GM20000 (cell line): Measurements from ENCODE around the gene SRP19.
"Not testable (repeated sequence)": the region's sequence is repeated elsewhere in the genome, so short reads cannot be mapped to it uniquely, and the experiment has no call there.

Experiments used
- DNase-seq: peaks from one replicate; pipeline ENCODE4 v3.0.0; 2012; ENCODE audit warnings: low spot score
- TF ChIP-seq, protein P1 (sequence below): IDR thresholded peaks from 2 replicates; pipeline ENCODE4 v1.5.1; 2012; ENCODE audit warnings: mild to moderate bottlenecking, control low read depth; ENCODE audit errors: extremely low read depth, missing control alignments

SRP19 gene

DNA sequence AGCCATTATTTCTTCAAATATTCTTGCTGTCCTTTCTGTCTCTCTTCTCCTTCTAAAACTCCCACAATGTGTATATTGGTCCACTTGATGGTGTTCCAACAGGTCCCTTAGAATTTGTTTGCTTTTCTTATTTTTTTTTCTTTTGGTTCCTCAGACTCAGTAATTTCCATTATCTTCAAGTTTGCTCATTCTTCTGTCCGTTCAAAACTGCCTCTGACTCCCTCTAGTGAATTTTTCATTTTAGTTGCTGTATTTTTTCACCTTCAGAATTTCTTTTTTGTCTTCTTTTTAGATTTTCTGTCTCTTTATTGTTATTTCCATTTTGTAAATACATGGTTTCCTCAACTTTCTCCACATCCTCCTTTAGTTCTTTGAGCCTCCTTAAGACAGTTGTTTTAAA lies 6.4 kb upstream of the SRP19 start:
- TF ChIP-seq, protein P1, sequence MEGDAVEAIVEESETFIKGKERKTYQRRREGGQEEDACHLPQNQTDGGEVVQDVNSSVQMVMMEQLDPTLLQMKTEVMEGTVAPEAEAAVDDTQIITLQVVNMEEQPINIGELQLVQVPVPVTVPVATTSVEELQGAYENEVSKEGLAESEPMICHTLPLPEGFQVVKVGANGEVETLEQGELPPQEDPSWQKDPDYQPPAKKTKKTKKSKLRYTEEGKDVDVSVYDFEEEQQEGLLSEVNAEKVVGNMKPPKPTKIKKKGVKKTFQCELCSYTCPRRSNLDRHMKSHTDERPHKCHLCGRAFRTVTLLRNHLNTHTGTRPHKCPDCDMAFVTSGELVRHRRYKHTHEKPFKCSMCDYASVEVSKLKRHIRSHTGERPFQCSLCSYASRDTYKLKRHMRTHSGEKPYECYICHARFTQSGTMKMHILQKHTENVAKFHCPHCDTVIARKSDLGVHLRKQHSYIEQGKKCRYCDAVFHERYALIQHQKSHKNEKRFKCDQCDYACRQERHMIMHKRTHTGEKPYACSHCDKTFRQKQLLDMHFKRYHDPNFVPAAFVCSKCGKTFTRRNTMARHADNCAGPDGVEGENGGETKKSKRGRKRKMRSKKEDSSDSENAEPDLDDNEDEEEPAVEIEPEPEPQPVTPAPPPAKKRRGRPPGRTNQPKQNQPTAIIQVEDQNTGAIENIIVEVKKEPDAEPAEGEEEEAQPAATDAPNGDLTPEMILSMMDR = no peak
- DNase-seq = no peak

DNA sequence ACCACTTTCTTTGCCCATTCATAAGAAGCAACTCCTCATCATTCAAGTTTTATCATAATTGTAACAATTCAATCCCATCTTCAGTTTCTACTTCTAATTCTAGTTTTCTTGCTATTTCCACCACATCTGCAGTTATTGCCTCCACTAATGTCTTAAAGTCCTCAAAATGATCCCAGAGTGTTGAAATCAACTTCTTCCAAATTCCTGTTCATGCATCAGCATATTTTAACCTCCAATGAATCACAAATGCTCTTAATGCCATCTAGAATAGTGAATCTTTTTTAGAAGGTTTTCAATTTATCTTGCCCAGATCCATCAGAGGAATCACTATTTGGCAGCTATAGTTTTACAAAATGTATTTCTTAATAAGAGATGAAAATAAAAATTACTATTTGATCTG lies 3.2 kb upstream of the SRP19 start:
- no peak for DNase-seq
- TF ChIP-seq, protein P1 = no peak

DNA sequence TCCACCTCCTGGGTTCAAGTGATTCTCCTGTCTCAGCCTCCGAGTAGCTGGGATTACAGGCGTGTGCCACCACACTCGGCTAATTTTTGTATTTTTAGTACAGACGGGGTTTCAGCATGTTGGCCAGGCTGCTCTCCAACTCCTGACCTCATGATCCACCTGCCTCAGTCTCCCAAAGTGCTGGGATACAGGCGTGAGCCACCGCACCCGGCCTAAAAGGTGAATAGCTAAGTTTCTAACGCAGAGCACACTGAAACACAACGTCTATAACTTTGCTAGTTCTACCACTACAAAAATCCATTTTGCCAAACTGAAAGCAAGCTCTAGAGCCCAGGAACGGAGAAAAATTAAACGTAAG lies 537 bp upstream of the SRP19 start:
- not testable (repeated sequence) for DNase-seq

DNA sequence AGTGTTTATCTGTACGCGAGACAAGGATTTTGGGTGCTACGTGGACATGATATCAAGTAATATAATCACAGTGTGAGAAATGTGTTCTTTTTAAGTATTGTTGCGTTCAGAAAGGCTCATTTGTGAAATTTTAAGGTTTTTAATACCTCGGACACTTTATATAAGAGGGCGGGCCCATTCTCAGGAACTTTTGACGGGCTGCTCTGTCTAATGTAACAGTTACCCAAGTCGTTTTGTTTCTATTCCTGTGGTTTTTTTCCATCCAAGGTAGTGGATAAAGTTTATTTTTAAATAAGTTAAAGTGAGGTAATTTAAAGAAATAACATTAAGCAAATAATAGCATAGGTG lies 525 bp downstream of the SRP19 start:
- TF ChIP-seq, protein P1 = no peak
- no peak for DNase-seq

DNA sequence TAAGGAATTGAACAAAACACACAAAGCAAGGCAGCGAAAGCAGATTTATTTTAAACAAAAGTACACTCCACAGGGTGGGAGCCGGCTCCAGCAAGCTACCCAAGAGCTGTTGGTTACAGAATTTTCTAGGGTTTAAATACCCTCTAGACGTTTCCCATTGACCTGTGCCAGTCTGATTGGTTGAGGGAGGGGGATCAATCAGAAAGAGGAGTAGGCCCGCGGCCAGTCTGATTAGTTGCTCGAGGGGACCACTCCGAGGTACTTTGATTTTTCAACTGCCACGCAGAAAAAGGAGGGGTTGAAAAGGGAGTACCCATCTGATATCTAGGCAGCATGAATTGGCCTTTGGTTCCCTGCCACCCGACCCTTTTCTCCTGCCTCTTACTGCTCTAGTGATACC lies 998 bp downstream of the SRP19 start:
- TF ChIP-seq, protein P1 = no peak
- no peak for DNase-seq

DNA sequence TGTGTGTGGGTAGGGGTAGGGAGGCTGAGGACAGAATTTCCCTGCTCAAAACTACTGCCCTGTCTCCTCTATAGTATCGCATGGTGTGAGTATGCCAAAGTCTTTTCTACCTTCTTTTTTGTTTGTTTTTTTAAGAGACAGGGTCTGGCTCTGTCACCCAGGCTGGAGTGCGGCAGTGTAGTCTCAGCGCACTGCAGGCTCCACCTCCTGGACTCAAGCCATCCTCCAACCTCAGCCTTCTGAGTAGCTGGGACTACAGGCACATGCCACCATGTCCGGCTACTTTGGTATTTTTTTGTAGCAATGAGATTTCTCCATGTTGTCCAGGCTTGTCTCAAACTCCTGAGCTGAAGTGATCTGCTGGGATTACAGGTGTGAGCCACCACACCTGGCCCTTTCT lies 2.5 kb downstream of the SRP19 start:
- TF ChIP-seq, protein P1 = no peak
- no peak for DNase-seq

DNA sequence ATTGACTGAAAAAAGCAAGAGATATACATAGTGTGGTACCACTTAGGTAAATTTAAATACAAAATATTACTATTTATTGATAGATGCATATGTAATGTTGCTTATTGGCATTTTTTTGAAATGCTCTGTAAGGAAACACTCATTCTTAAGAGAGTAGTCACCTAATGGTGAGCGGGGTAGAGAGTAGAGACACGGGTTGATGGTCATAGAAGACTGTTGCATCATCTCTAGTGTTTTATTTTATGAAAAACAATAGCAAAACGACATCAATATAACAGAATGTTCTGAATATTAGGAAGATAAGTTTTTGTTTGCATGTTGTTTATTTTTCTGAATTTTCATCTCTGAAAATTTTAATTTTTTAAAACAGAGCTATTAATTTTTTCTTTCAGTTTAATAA lies 4.0 kb downstream of the SRP19 start:
- TF ChIP-seq, protein P1 = no peak
- no peak for DNase-seq

DNA sequence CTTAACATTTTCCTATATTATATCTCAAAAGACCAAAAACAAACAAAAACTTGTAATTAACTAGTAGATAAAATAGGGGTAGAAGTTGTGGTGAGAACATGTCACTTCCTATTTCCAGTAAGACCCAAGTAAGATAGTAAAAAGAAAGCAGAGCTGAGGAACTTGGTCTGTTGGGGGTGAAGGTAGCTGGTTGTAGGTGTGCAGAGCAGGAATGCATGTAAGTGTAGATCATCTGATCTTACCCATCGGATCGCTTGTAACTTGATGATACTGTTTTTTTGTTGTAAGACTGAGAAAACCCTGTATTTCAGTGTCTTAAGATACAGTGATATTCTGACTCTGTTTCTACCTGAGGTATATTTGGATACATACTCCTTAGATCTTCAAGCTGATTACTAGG lies 5.7 kb downstream of the SRP19 start:
- TF ChIP-seq, protein P1 = no peak

More for the DNA sequence above, 5.7 kb downstream of the SRP19 start:
- DNase-seq = no peak
